ENCODE results near the gene NPAT.

Gene NPAT

GRCh38 chr11:108221911-108222573, 396 bp downstream of the NPAT start:
- Mint-ChIP-seq H3K9me3 (no peaks in the 10 kb centered on the region), H3K27me3 (ENCODE audit: low read depth, poor library complexity) (no peaks in the 10 kb centered on the region), H3K27ac (no peak overlapping the region), H3K36me3 (ENCODE audit: low read depth) (peaks cover 17% of the 10 kb centered on the region), H3K4me1 (peaks cover 32% of the 10 kb centered on the region), H3K4me3 (no peak overlapping the region)
- DNase-seq, result no peak
- no peak for TF ChIP-seq CTCF (IDR thresholded peaks at IDR 0.05)

GRCh38 chr11:108221371-108221770, 1.1 kb downstream of the NPAT start:
- H3K36me3 Mint-ChIP-seq (ENCODE audit: low read depth), result peaks cover 12% of the 10 kb centered on the region
- H3K9me3 Mint-ChIP-seq, result no peaks in the 10 kb centered on the region
- no peaks in the 10 kb centered on the region for H3K27me3 Mint-ChIP-seq (ENCODE audit: low read depth, poor library complexity)
- H3K4me1 Mint-ChIP-seq, result peaks cover 32% of the 10 kb centered on the region
- H3K4me3 Mint-ChIP-seq, result no peak overlapping the region
- no peak for DNase-seq
- TF ChIP-seq CTCF (IDR thresholded peaks at IDR 0.05), result no peak
- no peak overlapping the region for H3K27ac Mint-ChIP-seq

DNA sequence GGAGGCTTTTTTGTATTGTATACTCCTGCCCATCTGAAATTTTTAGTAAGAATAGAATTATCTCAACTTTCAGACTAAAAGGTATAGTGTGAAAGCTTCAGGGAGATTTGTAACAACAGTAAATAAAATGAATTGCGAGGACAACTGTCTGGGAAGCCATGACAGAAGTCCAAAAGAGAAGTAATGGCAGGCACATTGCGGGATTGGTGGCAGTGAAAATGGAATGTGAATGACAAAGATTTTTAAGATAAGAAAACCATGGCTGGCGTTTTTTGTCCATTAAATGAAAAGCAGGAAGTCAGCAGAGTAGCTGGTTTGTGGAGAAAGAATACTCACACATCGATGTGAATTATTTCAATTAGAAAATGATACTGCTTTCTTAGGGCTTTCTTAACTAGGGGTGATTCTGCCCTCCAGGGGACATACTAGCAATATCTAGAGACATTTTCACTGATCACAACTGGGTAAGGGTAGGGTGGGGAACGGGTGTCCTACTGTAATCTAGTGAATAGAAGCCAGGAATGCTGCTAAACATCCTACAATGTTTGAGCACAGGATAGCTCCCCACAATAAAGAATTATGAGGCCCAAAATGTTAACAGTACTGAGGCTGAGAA, 1.6 kb downstream of the NPAT start:
- H3K9me3 Mint-ChIP-seq, result no peaks in the 10 kb centered on the region
- TF ChIP-seq CTCF (IDR thresholded peaks at IDR 0.05), result no peak
- H3K4me1 Mint-ChIP-seq, result peaks cover 27% of the 10 kb centered on the region
- H3K36me3 Mint-ChIP-seq (ENCODE audit: low read depth), result peaks cover 15% of the 10 kb centered on the region
- no peak overlapping the region for H3K4me3 Mint-ChIP-seq
- no peak for DNase-seq
- peak overlapping the region; percentile 73 for H3K27ac Mint-ChIP-seq
- H3K27me3 Mint-ChIP-seq (ENCODE audit: low read depth, poor library complexity), result no peaks in the 10 kb centered on the region

GRCh38 chr11:108218912-108219783, 3.3 kb downstream of the NPAT start:
- no peaks in the 10 kb centered on the region for H3K9me3 Mint-ChIP-seq
- H3K27me3 Mint-ChIP-seq (ENCODE audit: low read depth, poor library complexity), result no peaks in the 10 kb centered on the region
- no peak overlapping the region for H3K4me3 Mint-ChIP-seq
- H3K27ac Mint-ChIP-seq, result no peak overlapping the region
- peaks cover 21% of the 10 kb centered on the region for H3K36me3 Mint-ChIP-seq (ENCODE audit: low read depth)
- DNase-seq, result no peak
- no peak for TF ChIP-seq CTCF (IDR thresholded peaks at IDR 0.05)
- peaks cover 27% of the 10 kb centered on the region for H3K4me1 Mint-ChIP-seq

- Mint-ChIP-seq H3K4me1 (peaks cover 27% of the 10 kb centered on the region), H3K27ac (no peak overlapping the region), H3K36me3 (ENCODE audit: low read depth) (peaks cover 28% of the 10 kb centered on the region), H3K4me3 (no peak overlapping the region), H3K27me3 (ENCODE audit: low read depth, poor library complexity) (no peaks in the 10 kb centered on the region), H3K9me3 (no peaks in the 10 kb centered on the region)
- no peak for DNase-seq
- no peak for TF ChIP-seq CTCF (IDR thresholded peaks at IDR 0.05)
Measured at GRCh38 chr11:108218455-108218854, 4.0 kb downstream of the NPAT start.
